Prostate gland (tissue), 2 donors: ENCODE measurements around the gene CLSTN1. TPM values are rescaled to one million over a fixed set of nuclear protein-coding genes. Genes with fewer than 3 reads are reported as not detected.

Experiments used
- DNase-seq: peaks from one replicate; pipeline ENCODE4 v3.0.0-alpha.2; 2019; ENCODE audit warnings: low spot score
- H3K27ac ChIP-seq, 2 donors: fragments of 200-600 bp; sonication (generic); 2 replicates each; pipeline ENCODE4 v1.5.1; 2017 to 2019
- H3K27me3 ChIP-seq: fragments of 200-600 bp; sonication (generic); replicated peaks from 2 replicates; pipeline ENCODE4 v1.5.1; 2019; ENCODE audit not compliant: insufficient read depth
- H3K36me3 ChIP-seq, 2 donors: fragments of 200-600 bp; sonication (generic); 1 replicate in 1 of 2; 2 replicates in 1 of 2; pipeline versions ENCODE4 v1.5.1 to v1.8.1; 2017 to 2019
- H3K4me1 ChIP-seq: fragments of 200-600 bp; sonication (generic); replicated peaks from 2 replicates; pipeline ENCODE4 v1.5.1; 2019
- H3K4me3 ChIP-seq, 2 donors: fragments of 200-600 bp; sonication (generic); 2 replicates each; pipeline ENCODE4 v1.5.1; 2017 to 2019
- H3K9me3 ChIP-seq: fragments of 200-600 bp; sonication (generic); 2 replicates; pipeline ENCODE4 v1.5.1; 2017
- CTCF ChIP-seq, 4 experiments: fragments of 200-600 bp in 2 of 4; fragments of 450-650 bp in 2 of 4; sonication (generic) in 2 of 4; IDR thresholded peaks; 1 replicate in 3 of 4; 2 replicates in 1 of 4; pipeline ENCODE4 v1.5.1; 2016 to 2019; ENCODE audit warnings: antibody characterized with exemption in 4 of 4, mild to moderate bottlenecking in 2 of 4, moderate library complexity in 2 of 4
- POLR2A ChIP-seq: fragments of 450-650 bp; IDR thresholded peaks from one replicate; pipeline ENCODE4 v1.6.1; 2016; ENCODE audit warnings: antibody characterized with exemption, mild to moderate bottlenecking
- POLR2AphosphoS5 ChIP-seq: sonication (generic); formaldehyde crosslinking; IDR thresholded peaks from one replicate; pipeline ENCODE4 v1.6.1; 2017; ENCODE audit warnings: antibody characterized with exemption
- WGBS: methylation state at CpG from one replicate; pipeline ENCODE4 v1.1.5; 2018; 5-methylcytosine and 5-hydroxymethylcytosine counted together
- intact Hi-C: fragments of 100-400 bp; cut with DNase I; formaldehyde crosslinking; loops from one replicate; pipeline ENCODE4 v1.14.2; 2022
- total RNA-seq, 2 donors: library from RNA; depleted of rRNA; stranded (reverse); fragments of >200 nt; gene quantifications; one replicate each; pipeline ENCODE4 v1.1.0, GENCODE V29; 2016

The CLSTN1 gene
- total RNA-seq, 2 donors from 2014 or later: 133 to 230 TPM

- no peak for DNase-seq
Observed at GRCh38 chr1:9731561-9731960, 92.2 kb downstream of the CLSTN1 start.

GRCh38 chr1:9731051-9731537 lies 92.7 kb downstream of the CLSTN1 start:
- H3K4me1 ChIP-seq: no peaks in the 10 kb centered on the region
- H3K27ac ChIP-seq: no peak overlapping the region
- H3K27me3 ChIP-seq: no peaks in the 10 kb centered on the region
- 97% methylated on average over 31 of the region's 31 CpGs for WGBS
- peaks cover 40 to 56% of the 10 kb centered on the region in 2 donors for H3K36me3 ChIP-seq
- no peak for DNase-seq
- TF ChIP-seq CTCF (IDR thresholded peaks at IDR 0.05): no peak
- TF ChIP-seq POLR2A: no peak
- no peak for TF ChIP-seq POLR2AphosphoS5
- no peak overlapping the region for H3K4me3 ChIP-seq
- no peaks in the 10 kb centered on the region for H3K9me3 ChIP-seq
- intact Hi-C loops: no loop called here

More at GRCh38 chr1:9731561-9731960, 92.2 kb downstream of the CLSTN1 start:
- intact Hi-C loops: no loop called here
- no peaks in the 10 kb centered on the region for H3K27me3 ChIP-seq
- WGBS: 93% methylated on average over 18 of the region's 18 CpGs
- no peak overlapping the region for H3K27ac ChIP-seq
- no peaks in the 10 kb centered on the region for H3K9me3 ChIP-seq
- H3K4me1 ChIP-seq: no peaks in the 10 kb centered on the region
- H3K36me3 ChIP-seq: peaks cover 40 to 58% of the 10 kb centered on the region in 2 donors
- no peak overlapping the region for H3K4me3 ChIP-seq
- TF ChIP-seq POLR2A (no peak), POLR2AphosphoS5 (no peak), CTCF (IDR thresholded peaks at IDR 0.05) (no peak)

- H3K4me3 ChIP-seq: no peak overlapping the region
- no peaks in the 10 kb centered on the region for H3K9me3 ChIP-seq
- no peaks in the 10 kb centered on the region for H3K4me1 ChIP-seq
- no peak overlapping the region for H3K27ac ChIP-seq
- WGBS: 79% methylated on average over 45 of the region's 45 CpGs
- no peak for DNase-seq
- intact Hi-C loops: no loop called here
- H3K27me3 ChIP-seq: no peaks in the 10 kb centered on the region
- H3K36me3 ChIP-seq: peaks cover 40 to 48% of the 10 kb centered on the region in 2 donors
- TF ChIP-seq POLR2AphosphoS5 (no peak), POLR2A (no peak), CTCF (IDR thresholded peaks at IDR 0.05) (no peak)
Observed at GRCh38 chr1:9730096-9730901, 93.5 kb downstream of the CLSTN1 start.

GRCh38 chr1:9729523-9729922 lies 94.2 kb downstream of the CLSTN1 start:
- Histone ChIP-seq H3K27me3 (no peaks in the 10 kb centered on the region), H3K36me3 (peaks cover 34 to 40% of the 10 kb centered on the region in 2 donors), H3K9me3 (no peaks in the 10 kb centered on the region), H3K4me3 (no peak overlapping the region), H3K4me1 (no peaks in the 10 kb centered on the region), H3K27ac (no peak overlapping the region)
- no peak for DNase-seq
- no peak for TF ChIP-seq POLR2A
- no peak for TF ChIP-seq CTCF (IDR thresholded peaks at IDR 0.05)
- no peak for TF ChIP-seq POLR2AphosphoS5
- intact Hi-C loops: no loop called here
- 88% methylated on average over 12 of the region's 12 CpGs for WGBS
